Left hindlimb (tissue), 1 donor: ENCODE results near the gene TMEM272.
"Not testable (repeated sequence)": the region's sequence is repeated elsewhere in the genome, so short reads cannot be mapped to it uniquely, and the experiment has no call there.

ENCODE experiments used
- DNase-seq: peaks from one replicate; pipeline ENCODE4 v3.0.0-alpha.2; 2018

Gene TMEM272

DNA sequence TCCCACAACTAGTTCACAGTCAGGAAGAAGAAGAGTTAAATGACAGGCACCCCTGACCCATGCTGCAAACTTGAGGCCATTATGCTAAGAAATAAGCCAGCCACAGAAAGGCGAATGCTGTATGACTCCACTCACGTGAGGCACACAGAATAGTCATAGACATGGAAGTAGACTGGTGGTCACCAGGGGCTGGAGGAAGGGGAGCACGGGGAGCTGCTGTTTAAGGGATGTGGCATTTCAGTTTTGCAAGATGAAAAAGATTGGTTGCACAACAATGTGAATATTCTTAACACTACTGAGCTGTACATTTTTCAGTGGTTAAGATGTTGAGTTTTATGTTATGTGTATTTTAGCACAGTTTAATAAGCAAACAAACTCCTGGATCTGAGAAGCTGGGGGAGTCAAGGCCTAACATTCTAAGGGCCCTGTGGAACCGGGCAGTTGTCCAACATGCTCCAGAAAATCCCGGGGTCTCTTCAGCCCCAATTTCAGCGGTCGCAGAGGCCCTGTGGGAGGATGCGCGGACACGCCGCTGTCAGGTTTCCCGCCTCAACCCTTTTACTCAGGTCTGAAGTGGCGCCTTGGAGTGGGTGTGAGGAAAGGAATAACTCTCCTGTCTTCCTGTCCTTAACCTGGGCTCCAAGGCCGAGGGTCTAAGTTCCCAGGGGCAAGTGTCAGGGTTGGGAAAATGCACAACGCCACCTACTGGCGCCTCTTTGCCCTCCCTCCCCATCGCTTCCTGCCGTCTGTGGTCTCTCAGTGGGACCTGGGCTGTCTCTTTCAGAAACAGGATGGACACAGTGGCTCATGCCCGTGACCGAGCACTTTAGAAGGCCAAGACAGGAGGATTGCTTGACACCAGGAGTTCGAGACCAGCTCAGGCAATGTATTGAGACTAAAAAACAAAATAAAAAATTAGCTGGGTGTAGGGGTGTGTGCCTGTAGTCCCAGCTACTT lies 4.4 kb upstream of the TMEM272 start:
- DNase-seq, result no peak

DNA sequence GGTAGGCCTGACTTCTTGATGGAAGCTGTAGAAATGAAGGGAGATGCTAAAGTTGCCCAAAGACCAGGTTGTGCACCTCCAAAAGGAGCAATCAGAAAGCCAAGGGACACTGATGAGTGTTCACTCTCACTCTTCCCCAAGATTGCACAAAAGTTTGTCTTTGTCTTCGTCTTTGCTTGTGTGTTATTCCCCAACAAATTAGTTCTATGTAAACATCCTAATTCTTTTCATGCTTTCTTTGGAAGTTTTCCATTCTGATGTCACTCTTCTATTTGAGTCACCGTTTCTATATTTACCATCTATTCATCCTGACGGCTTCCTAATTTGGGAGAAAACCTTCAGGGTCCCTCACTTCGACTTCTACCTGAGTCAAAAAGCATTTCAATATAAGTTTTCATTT lies 3.7 kb upstream of the TMEM272 start:
- no peak for DNase-seq

DNA sequence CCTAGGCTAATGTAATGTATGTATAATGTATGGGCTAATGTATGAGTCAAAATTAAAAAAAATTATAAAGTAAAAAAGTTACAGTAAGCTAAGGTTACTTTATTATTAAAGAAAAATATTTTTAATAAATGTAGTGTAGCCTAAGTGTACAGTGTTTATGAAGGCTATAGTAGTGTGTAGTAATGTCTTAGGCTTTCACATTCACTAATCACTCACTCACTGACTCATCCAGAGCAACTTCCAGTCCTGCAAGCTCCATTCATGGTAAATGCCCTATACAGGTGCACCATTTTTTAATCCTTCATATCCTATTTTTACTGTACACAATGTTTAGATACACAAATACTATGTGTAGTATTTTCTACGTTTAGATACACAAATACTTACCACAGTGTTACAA lies 1.8 kb upstream of the TMEM272 start:
- no peak for DNase-seq

DNA sequence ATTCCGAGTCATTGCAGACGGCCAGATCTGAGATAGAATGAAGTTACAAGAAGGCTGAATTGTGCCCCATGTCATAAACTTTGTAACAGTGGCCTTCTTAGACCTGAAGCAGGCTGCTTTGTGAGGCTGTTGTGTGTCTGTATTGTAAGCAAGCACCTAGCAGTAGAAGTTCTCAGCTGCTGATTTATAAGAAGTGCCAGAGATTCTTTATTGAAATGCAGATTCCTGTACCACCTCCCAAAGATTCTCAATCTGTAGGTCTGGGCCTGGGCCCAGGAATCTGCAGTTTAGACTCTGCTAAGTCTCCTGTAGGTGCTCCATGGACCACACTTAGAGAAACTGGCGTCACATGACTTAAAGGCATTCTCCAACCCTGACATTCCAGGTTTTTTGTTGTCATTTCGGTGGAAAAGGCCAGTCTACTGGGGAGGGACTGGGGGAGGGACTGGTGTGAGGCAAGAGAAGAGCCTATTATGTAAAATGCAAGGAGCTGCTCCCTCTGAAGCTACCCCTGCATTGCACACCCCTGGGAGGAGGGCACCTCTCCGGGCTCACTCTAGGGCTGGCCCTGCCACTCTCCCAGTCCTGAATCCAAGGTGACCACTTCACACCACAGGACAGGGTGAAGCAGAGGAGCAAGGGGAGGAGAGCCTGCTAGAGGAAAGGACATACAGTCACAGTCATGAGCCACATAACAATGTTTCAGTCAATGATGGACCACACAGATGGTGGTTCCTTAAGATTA lies 769 bp upstream of the TMEM272 start:
- no peak for DNase-seq

DNA sequence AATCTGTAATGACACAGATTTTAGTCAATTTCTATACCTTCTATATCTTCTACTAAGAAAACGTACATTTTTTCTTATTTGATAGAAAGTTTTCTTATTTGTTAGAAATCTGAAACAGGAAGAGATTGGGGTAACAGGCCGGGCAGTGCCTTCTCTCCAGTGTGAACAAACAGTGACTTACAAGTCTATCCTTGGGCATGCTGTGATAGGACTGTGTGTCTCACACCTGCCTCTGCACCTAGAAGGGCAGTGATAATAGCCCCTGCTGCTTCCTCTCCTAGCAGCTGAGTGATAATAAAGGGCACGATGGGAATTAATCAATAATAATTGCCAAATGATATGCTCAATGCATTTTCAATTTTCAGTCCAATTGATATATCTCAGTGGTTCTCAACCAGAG lies 1.4 kb downstream of the TMEM272 start:
- no peak for DNase-seq

DNA sequence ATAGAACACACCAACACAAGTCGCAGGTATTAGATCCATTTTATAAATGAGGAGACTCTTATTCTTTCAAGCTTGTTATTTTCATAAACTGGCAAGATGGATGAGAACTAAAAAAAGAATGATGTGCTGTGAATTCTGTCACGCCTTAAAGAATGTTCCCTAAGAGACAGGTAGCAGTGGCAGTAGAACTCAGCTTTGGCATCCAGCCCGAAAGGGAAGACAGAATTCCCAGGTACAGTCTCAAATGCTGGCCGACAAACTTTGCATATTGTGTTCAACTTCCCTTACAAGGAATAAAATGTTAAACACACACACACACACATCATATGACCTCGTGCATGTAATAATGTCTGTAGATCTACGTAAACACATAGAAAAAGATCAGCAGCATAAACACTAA lies 3.2 kb downstream of the TMEM272 start:
- DNase-seq, result no peak

DNA sequence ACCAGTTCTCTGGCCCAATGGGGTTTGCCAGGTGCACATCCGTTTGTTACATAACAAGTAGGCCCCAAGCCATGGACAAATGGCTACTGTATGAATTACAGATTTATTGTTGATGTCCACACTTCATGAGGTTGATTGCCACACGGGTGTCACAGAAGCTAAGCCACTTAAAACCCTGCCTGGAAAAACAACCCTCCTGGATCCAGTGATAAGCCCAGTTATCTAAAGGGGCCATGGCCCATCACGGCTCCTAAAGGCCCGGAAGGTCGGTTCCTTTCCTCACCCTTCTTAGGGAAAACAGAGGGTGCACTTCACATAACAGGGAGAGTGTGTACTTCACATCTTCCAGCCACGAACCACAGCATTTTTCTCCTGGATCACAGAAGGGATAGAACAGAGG lies 4.1 kb downstream of the TMEM272 start:
- DNase-seq, result no peak

DNA sequence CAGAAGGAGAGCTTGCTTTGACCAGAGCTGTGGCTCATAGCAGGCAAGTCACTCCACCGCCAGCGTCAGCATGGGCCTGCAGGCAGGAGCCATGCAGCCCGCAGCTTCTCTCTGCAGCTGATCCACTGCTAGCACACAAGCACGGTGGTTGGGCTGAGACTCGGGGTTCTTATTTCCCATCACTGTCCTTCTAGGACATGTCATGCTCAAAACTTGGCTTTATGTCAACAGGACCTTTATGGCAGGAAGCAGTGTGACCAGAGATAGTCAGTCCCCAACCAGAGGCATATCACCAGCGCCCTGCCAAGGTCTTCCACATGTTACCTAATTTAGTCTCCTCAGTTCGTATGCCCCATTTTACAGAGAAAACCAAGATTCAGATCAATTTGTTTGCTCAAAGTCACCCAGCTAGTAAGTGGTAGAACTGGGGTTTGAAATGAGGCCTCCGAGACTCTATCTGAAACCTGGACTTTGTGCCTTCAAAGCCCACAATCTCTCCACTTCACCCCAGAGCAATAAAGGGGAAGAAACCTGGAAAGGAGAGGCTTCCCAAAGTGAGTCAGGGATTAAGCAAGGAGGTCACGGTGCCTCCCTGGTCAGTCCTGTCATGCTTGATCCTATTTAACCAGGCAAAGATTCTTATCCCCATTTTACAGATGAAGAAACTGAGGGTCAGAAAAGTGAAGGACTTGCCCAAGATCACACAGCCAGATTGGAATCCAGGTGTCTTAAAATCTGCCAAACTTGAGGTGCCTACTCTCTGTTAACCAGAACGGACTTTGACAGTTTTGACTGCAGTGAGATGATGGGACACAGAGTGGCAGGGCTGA lies 5.1 kb downstream of the TMEM272 start:
- DNase-seq, result no peak

DNA sequence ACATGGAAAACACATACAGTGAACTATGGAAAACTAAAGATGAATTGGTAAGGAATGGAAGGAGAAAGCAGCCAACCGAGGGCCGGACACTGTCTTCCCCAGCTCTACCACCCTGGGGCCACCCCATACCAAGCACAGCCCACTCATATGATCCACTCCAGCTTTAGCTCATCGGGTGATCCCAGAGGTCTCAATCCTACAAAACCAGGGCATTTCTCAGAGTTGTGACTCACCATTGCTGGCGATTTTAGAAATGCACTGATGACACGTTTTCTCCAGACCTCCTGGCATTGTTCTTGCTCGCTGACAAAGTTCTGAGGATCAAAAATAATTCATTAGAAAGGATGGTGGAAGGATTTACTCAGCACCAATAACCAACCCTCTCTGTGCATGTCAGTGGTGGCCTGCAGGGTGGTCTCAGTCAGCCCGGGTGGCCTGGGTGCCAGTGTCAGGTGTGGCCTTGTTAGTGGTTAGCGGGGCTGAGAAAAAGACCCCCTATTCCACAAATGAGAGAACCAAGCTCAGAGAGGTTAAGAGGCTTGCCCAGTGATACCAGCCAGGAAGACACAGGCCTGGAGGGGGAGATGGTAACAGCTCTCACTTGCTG lies 6.6 kb downstream of the TMEM272 start:
- DNase-seq, result no peak

DNA sequence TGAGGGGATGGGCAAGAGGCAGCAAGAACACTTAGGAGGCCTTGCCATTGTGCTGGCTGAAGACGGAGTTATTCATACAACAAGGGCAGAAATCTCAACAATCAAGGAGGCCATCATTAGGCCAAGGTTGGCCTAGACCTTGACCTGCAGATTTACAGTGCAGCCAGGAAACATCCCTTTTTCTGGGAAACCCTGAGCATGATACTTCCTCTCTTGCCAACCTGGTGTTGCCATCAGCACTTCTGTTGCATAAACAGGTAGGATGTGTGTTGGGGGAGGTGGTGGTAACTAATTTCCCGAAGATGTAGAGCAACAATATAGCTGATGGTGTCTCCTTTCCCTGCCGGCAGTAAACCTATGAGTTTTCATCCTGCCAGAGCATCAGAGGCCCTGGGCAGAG lies 8.0 kb downstream of the TMEM272 start:
- no peak for DNase-seq

DNA sequence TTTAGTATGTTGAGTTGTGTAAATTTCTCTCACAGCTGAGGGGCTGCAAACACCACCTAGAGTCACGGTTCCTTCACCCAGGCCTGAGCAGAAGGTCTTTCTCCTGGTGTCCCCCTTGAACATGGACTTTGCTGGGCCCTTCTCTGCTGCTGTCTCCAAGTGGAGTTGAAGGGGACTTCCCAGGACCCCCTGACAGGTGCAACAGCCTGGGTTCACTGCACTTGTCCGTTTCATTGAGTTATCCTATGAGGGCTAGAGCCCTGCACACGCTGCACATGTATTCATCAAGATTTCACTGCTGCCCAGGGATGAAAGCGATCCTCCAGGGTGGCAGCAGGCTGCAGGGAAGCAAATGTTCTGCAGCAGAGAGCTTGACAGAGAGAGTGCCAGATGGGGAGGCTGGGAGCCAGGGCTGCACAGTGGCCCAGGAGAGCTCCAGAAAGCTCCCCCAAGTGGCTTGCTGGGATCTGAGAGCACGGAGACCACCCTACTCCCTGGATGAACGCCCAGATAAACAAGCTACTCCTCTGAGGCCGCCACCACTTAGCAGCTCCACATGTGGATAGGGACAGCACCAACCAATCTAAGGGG lies 10.3 kb downstream of the TMEM272 start:
- no peak for DNase-seq

DNA sequence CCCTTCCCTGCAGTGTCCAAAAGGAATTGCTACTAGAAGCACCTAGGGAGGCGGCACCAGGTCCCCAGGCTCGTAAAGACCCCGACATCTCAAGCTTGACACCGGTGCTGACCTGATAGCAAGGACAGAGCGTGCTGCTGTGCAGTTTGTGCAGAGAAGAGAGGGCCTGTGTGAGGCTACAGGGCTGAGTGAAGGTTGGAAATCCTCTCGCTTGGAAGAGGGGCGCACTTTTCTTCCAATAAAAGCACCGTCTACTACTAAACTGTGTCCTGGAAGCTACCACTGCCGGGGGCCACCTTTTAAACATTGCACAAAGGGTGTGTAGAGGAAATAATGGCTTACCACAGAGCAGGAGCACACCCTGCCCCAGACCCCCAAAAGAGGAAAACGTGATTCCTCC lies 11.0 kb downstream of the TMEM272 start:
- DNase-seq, result no peak

DNA sequence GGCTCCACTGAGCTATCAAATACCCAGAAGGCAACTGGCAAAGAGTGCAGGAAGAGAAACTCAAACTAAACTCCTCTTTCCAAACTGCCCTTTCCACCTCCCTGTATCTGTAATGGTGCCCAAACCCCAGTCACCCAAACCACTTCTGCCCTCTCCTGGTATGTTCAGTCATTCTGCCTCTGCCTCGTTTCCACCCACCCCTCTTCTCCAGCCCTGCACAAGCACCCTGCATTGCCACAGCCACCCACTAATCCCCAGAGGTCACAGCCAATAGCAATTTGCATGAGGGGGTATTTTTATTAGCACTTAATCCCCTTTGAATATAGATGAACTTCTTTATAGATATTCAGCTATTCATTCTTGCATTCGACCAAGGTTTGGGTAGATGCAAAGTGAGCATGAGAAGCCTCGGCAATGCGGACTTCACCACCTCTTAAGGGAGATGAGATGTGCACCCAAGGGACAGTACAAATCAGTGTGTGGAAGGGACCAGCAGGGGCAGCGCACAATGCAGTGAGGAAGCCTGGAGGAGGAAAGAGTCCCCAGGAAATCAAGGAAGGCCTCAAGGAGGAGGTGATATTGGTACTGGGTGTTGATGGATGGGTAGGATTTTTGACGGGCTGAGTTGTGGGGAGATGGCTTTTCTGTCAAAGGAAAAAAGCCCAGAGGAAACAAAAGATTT lies 12.4 kb downstream of the TMEM272 start:
- DNase-seq, result no peak

DNA sequence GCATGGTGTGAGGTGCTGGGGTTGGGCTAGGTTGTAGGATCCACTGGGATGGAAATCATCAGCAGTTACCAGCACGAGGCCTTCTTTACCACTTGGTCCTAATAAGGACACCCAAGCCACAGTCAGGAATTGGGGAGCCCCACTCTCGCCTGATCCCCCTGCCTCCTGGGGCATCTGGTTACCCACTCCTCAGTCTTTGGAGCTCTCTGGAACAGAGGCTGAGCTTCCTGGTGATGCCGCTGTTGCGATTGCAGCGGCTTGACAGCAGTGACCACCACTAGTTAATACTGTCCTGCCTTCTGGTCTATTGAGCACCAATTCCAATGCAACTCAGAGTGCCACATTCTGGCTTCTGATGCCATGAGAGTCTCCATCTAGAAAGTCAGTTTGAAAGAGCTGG lies 13.5 kb downstream of the TMEM272 start:
- DNase-seq, result no peak

DNA sequence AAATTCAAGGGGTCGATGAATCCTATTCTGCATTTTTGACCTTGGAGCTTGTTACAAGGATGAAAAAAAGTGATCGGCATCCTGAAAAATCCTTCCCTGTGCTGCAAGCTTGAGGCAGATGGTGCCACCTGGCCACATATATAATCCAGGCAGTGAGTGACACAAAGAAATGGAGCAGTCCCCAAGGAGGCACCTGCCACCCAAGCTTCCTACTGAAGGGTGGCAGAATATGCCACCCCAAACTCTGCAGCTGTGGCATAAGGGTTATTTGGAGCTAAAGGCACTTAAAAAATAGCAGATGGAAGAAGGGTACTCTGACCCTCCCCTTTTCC lies 15.4 kb downstream of the TMEM272 start:
- DNase-seq, result no peak

DNA sequence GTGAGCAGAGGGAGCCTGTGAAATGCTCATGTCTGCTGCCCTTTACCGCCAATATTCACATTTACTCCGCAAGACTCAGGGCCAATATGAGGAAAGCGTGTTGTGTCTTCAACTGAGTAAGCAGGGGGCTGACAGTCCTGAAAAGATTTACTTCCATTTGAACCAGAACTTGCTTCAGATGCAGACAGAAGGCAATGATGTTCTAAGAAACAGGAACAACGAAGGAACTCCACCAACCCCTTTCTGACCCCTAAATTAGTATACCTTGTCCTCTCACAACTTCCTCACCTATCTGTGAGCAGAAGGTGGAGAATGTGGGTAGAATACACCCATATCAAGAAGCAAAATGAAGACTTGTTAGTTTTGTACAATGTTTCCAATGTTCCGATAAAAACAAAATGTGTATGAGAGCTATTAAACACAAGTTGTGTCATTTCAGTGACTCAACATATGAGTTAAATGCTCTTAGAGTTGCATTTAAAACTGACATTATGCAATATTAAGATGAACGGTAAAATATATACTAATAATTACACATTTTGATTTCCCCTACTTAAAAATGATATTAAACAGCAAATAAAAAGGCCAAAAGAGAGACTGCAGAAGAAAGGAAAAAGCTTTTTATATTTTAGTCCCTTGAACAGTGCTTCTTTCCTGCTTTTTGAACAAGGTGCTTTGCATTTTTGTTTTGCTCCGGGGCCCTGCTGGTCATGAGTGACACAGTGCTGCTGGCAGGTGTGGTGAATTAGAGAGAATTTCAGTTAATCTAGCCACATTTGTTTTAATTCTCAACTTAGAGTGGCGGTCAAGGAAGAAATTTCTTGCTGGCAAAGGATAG lies 16.0 kb downstream of the TMEM272 start:
- DNase-seq, result no peak

DNA sequence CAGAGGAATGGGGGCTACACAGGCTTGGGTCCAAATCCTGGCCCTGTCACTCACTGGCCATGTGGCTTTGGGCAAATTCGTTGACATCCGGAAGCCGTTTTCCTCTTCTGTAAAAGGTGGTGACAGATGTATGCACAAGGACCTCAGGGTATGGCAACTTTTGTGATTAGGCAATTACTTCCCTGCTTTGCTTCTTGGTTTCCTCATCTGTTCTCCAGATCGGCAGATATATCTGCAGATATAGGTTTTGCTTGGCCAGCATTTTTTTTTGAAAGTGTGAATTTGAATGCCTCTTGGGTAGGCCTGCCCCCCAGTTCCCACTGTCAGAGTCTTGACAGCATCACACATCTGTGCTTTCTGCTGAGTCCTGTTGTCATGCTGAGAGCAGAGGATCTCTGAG lies 17.7 kb downstream of the TMEM272 start:
- no peak for DNase-seq

DNA sequence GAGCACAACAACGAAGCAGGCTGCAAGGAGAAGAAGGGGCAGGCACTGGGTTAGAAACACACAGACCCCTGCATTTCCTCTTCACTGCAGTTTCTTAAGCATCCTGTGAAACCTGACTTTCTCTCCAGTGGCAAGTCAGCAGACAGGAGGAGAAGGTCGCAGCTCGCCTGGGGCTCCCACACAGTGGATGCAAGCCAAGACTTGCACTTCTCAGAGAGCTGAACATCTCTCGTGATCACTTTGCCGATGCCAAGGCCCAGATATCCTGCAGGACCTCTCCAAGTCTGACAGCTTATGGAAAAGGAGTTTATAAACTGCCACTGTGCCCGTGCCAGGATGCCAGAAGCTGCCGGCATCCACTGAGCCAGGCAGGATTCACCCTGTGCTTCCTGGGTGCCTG lies 18.4 kb downstream of the TMEM272 start:
- DNase-seq, result no peak

DNA sequence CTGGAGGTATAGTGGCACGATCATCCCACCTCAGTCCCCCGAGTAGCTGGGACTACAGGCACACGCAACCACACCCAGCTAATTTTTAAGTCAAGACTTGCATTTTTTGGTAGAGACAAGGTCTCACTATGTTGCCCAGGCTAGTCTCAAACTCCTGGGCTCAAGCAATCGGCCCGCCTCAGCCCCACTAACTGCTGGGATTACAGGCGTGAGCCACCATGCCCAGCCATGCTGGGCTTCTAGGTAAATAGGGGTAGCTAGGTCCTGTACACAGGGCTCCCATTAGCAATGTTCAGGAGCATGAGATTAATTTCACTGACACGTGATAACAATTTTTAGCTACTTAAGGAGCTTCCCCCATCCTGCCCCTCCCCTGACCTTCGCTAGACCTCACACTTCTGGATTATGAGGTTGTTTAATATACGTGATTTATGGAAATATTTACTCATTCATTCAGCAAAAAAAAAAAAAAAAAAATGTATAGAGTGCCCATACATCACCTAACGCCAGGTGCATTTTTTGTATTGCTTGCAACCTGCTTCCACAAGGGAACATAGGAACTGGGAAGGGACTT lies 19.2 kb downstream of the TMEM272 start:
- no peak for DNase-seq

DNA sequence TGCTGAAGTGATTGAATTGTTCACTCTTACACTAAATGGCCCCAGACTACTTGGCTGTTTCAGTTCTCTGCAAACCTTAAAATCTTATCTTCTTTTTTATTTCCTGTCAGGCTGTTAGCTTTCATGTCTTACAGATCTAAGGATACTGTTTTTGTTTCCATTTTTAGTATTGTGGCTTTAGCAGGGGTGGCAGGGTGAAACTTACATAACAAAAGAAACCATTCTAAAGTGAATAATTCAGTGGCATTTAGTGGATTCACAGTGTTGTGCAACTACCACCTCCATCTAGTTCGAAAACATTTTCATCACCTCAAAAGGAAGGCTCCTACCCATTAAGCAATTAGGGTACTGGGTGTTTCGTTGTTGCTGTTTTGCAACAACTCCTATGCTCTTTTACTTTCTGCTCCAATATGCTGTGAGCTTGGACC lies 19.8 kb downstream of the TMEM272 start:
- DNase-seq, result no peak

DNA sequence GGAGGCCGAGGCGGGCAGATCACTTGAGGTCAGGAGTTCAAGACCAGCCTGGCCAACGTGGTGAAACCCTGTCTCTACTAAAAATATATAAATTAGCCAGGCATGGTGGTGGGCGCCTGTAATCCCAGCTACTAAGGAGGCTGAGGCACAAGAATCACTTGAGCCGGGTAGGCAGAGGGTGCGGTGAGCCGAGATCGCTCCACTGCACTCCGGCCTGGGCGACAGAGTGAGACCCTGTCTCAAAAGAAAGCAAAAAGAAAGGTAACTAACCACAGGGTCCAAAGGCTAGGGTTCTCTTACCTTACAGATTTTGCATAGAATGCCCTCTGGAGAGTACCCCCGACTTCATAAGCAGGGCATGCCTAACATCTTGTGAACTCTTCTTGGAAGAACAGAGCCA lies 20.3 kb downstream of the TMEM272 start:
- DNase-seq, result not testable (repeated sequence)
